AG10803 (cell line): Measurements from ENCODE around the gene DDX56.

ENCODE experiments used
- DNase-seq: peaks from one replicate; pipeline ENCODE4 v3.0.0; 2010; ENCODE audit warnings: low read depth
- H3K4me3 ChIP-seq: 2 replicates; pipeline ENCODE4 v1.5.1; 2011; ENCODE audit warnings: mild to moderate bottlenecking, low read length, control low read depth
- CTCF ChIP-seq: conservative IDR thresholded peaks from 2 replicates; pipeline ENCODE4 v1.5.1; 2011; ENCODE audit warnings: mild to moderate bottlenecking, low read length, control low read depth, inconsistent platforms

Gene DDX56

GRCh38 chr7:44539669-44540506 lies 33.8 kb downstream of the DDX56 start:
- TF ChIP-seq CTCF, result no peak
- no peak overlapping the region for H3K4me3 ChIP-seq
- no peak for DNase-seq

GRCh38 chr7:44538798-44539668 lies 34.7 kb downstream of the DDX56 start:
- DNase-seq, result no peak
- no peak for TF ChIP-seq CTCF
- no peak overlapping the region for H3K4me3 ChIP-seq

- DNase-seq, result no peak
- no peak overlapping the region for H3K4me3 ChIP-seq
- no peak for TF ChIP-seq CTCF
Measured at GRCh38 chr7:44538093-44538797, 35.5 kb downstream of the DDX56 start.

- H3K4me3 ChIP-seq, result no peak overlapping the region
- no peak for DNase-seq
- TF ChIP-seq CTCF, result no peak
Measured at GRCh38 chr7:44537442-44537841, 36.3 kb downstream of the DDX56 start.

GRCh38 chr7:44536090-44536489 lies 37.6 kb downstream of the DDX56 start:
- TF ChIP-seq CTCF, result no peak
- DNase-seq, result no peak
- H3K4me3 ChIP-seq, result no peak overlapping the region

GRCh38 chr7:44535348-44536064 lies 38.2 kb downstream of the DDX56 start:
- no peak for DNase-seq
- H3K4me3 ChIP-seq, result no peak overlapping the region
- TF ChIP-seq CTCF, result no peak
